B cell (primary cell): Measurements from ENCODE around the gene CFAP54. TPM values are rescaled to one million over a fixed set of nuclear protein-coding genes. Genes with fewer than 3 reads are reported as not detected.

ENCODE experiments used
- ATAC-seq: fragments of 200-7000 bp; cut with Tn5 transposase; one replicate; pipeline ENCODE4 v1.10.0; 2021; ENCODE audit warnings: low read depth, mild to moderate bottlenecking, moderate number of reproducible peaks, moderate library complexity
- CTCF ChIA-PET: fragments of 350-600 bp; sonication (Branson Sonifier 250); formaldehyde crosslinking; loops from one replicate; lab custom pipeline; 2021; ENCODE audit warnings: antibody characterized with exemption, inconsistent platforms; lab: Charles Lee
- POLR2A ChIA-PET: fragments of 350-600 bp; sonication (Branson Sonifier 250); formaldehyde crosslinking; loops from one replicate; lab custom pipeline; 2021; ENCODE audit warnings: antibody characterized with exemption; lab: Charles Lee
- DNase-seq: peaks from one replicate; pipeline ENCODE4 v3.0.0; 2013
- H2AFZ ChIP-seq: 2 replicates; pipeline ENCODE4 v1.6.1; 2012; ENCODE audit warnings: mild to moderate bottlenecking, low read depth, low read length; ENCODE audit not compliant: insufficient read depth, poor library complexity, severe bottlenecking
- H3K27ac ChIP-seq, 2 donors: 1 replicate in 1 of 2; 2 replicates in 1 of 2; pipeline ENCODE4 v1.5.1; 2012 to 2013; ENCODE audit warnings: low read length in 2 of 2, mild to moderate bottlenecking in 2 of 2, moderate library complexity in 1 of 2
- H3K27me3 ChIP-seq, 4 experiments: fragments of 200-600 bp in 1 of 4; sonication (generic) in 1 of 4; replicated peaks in 1 of 4; 1 replicate in 2 of 4; 2 replicates in 2 of 4; pipeline versions ENCODE4 v1.6.1 to v1.7.0; 2013 to 2016; ENCODE audit warnings: low read length in 3 of 4, mild to moderate bottlenecking in 2 of 4, mixed read lengths in 1 of 4, moderate library complexity in 1 of 4; ENCODE audit not compliant: insufficient read depth in 4 of 4, control insufficient read depth in 3 of 4; ENCODE audit errors: control extremely low read depth in 1 of 4
- H3K36me3 ChIP-seq, 2 experiments: replicated peaks in 1 of 2; 1 replicate in 1 of 2; 2 replicates in 1 of 2; pipeline versions ENCODE4 v1.6.1 to v1.7.1; 2013; ENCODE audit warnings: low read length in 1 of 2; ENCODE audit not compliant: insufficient read depth in 2 of 2, control insufficient read depth in 1 of 2; ENCODE audit errors: control extremely low read depth in 1 of 2, extremely low read depth in 1 of 2
- H3K4me1 ChIP-seq, 2 donors: fragments of 200-600 bp in 1 of 2; sonication (generic) in 1 of 2; 1 replicate in 1 of 2; 2 replicates in 1 of 2; pipeline versions ENCODE4 v1.5.1 to v1.6.1; 2013 to 2017; ENCODE audit warnings: low read length in 2 of 2; ENCODE audit not compliant: control insufficient read depth in 2 of 2, insufficient read depth in 2 of 2
- H3K4me2 ChIP-seq: replicated peaks from 2 replicates; pipeline ENCODE3; 2012; ENCODE audit warnings: mild to moderate bottlenecking, low read depth, low read length; ENCODE audit not compliant: poor library complexity, severe bottlenecking
- H3K4me3 ChIP-seq, 5 experiments: fragments of 200-600 bp in 1 of 5; sonication (generic) in 1 of 5; 1 replicate in 3 of 5; 2 replicates in 2 of 5; pipeline versions ENCODE4 v1.5.1 to v1.7.0; 2011 to 2016; ENCODE audit warnings: low read length in 4 of 5, mild to moderate bottlenecking in 4 of 5, low read depth in 2 of 5, control low read depth in 1 of 5, moderate library complexity in 1 of 5; ENCODE audit not compliant: insufficient read depth in 1 of 5; ENCODE audit errors: control extremely low read depth in 1 of 5, extremely low read depth in 1 of 5
- H3K79me2 ChIP-seq: fragments of 200-600 bp; sonication (generic); one replicate; pipeline ENCODE4 v1.6.0; 2016; ENCODE audit warnings: low read length; ENCODE audit not compliant: control insufficient read depth, insufficient read depth
- H3K9ac ChIP-seq: fragments of 200-600 bp; sonication (generic); 2 replicates; pipeline ENCODE4 v1.6.1; 2017; ENCODE audit warnings: mild to moderate bottlenecking, low read length, moderate library complexity
- H3K9me3 ChIP-seq, 3 donors: one replicate each; pipeline versions ENCODE4 v1.6.1 to v1.7.1; 2013; ENCODE audit warnings: low read length in 2 of 3; ENCODE audit not compliant: control insufficient read depth in 2 of 3, insufficient read depth in 1 of 3; ENCODE audit errors: control extremely low read depth in 1 of 3
- H4K20me1 ChIP-seq: 2 replicates; pipeline ENCODE4 v1.6.0; 2012; ENCODE audit warnings: mild to moderate bottlenecking, low read length; ENCODE audit not compliant: insufficient read depth, control insufficient read depth, poor library complexity, severe bottlenecking
- H3K27ac Mint-ChIP-seq: one replicate; pipeline ENCODE4 v1.8.0; 2021; ENCODE audit warnings: mixed read lengths
- H3K27me3 Mint-ChIP-seq: one replicate; pipeline ENCODE4 v1.8.0; 2021; ENCODE audit warnings: mixed read lengths
- H3K4me1 Mint-ChIP-seq: one replicate; pipeline ENCODE4 v1.8.0; 2021; ENCODE audit warnings: mixed read lengths
- H3K4me3 Mint-ChIP-seq: one replicate; pipeline ENCODE4 v1.8.0; 2021; ENCODE audit warnings: mixed read lengths
- H3K9me3 Mint-ChIP-seq: one replicate; pipeline ENCODE4 v1.8.0; 2022; ENCODE audit warnings: mixed read lengths; ENCODE audit not compliant: insufficient read depth
- CTCF ChIP-seq: fragments of 200-600 bp; IDR thresholded peaks from one replicate; pipeline ENCODE4 v1.8.0; 2022; ENCODE audit warnings: antibody characterized with exemption, mild to moderate bottlenecking
- EZH2 ChIP-seq: IDR thresholded peaks from 2 replicates; pipeline ENCODE4 v1.6.1; 2012; ENCODE audit warnings: borderline replicate concordance, low read depth, mild to moderate bottlenecking, moderate library complexity, low read length; ENCODE audit not compliant: insufficient read depth, poor library complexity, severe bottlenecking
- WGBS: methylation state at CpG from one replicate; pipeline ENCODE4 v1.1.5; 2013; ENCODE audit warnings: missing lambda C conversion rate; ENCODE audit not compliant: insufficient coverage; 5-methylcytosine and 5-hydroxymethylcytosine counted together
- intact Hi-C: fragments of 100-400 bp; cut with micrococcal nuclease; formaldehyde crosslinking; loops from one replicate; pipeline ENCODE4 v1.10.0; 2022
- polyA plus RNA-seq: library from polyadenylated mRNA; depleted of rRNA; stranded (reverse); fragments of >200 nt; gene quantifications from 2 replicates; pipeline ENCODE4 v1.2.3, GENCODE V29; 2012
- total RNA-seq, 2 donors: library from RNA; stranded (reverse); fragments of 120-200 nt in 1 of 2; gene quantifications; 1 replicate in 1 of 2; 2 replicates in 1 of 2; pipeline versions ENCODE4 v1.2.3 to v1.2.4, GENCODE V29; 2013 to 2022

CFAP54 gene
- total and polyA plus RNA-seq, 2 donors (not counting 1 experiment from before 2014, with no cell fraction given) = 0.12 to 0.76 TPM

DNA sequence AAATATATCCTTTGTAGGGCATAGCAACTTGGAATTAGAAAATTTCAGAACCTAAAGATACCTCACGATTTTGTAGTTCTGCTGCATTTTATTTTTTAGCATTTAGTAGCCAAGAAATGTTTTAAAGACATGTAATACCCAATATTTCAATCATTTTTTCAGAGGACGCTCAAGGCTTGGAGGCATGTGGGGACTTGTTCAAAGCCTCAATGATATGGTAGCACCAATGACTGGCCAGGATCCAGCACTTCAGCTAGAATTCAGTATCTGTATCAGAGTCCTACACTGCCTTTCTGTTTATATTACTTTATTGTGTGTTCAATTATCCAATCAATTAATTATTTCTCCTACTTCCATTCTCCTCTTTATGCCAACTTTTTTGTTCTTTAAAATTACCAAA, 262.8 kb downstream of the CFAP54 start:
- ChIA-PET CTCF (no interaction called here), POLR2A (no interaction called here)
- Histone ChIP-seq H3K4me1 (no peaks in the 10 kb centered on the region), H2AFZ (no peak overlapping the region), H3K4me2 (no peak overlapping the region), H3K4me3 (no peak overlapping the region), H3K27me3 (no peaks in the 10 kb centered on the region), H3K36me3 (no peaks in the 10 kb centered on the region), H3K9ac (no peak overlapping the region), H3K9me3 (no peaks in the 10 kb centered on the region), H3K27ac (no peak overlapping the region), H4K20me1 (no peaks in the 10 kb centered on the region), H3K79me2 (no peaks in the 10 kb centered on the region)
- WGBS = 56% methylated on average over 1 of the region's 2 CpGs
- Mint-ChIP-seq H3K9me3 (no peaks in the 10 kb centered on the region), H3K27me3 (peaks cover 21% of the 10 kb centered on the region), H3K4me1 (no peaks in the 10 kb centered on the region), H3K27ac (no peak overlapping the region), H3K4me3 (no peak overlapping the region)
- ATAC-seq (no peak), DNase-seq (no peak)
- intact Hi-C loops = no loop called here
- TF ChIP-seq CTCF (no peak), EZH2 (no peak)

DNA sequence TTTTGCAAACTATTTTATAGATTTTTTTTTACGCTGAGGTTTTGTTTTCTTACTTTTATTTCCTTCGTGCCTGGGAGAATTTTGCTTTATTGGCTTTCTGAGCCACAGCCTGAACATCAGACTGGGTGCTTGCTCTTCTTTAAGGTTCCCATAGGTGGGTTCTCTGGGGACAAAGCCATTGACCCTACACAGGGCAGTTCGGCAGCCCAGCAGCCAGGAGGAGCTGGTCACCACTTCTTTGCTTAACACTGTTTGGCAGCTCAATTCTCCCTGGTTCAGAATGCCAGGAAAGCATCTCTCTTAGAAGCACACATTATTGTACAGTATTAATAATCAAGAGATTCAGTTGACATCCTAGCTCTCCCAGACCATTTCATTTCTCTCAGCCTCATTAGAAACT, 276.9 kb downstream of the CFAP54 start:
- intact Hi-C loops = no loop called here
- no peaks in the 10 kb centered on the region for H3K4me1 ChIP-seq
- H3K27ac ChIP-seq = no peak overlapping the region
- ChIA-PET POLR2A (no interaction called here), CTCF (no interaction called here)
- H3K9me3 ChIP-seq = no peaks in the 10 kb centered on the region
- no peaks in the 10 kb centered on the region for H3K9me3 Mint-ChIP-seq
- no peak overlapping the region for H3K4me3 Mint-ChIP-seq
- H3K4me3 ChIP-seq = no peak overlapping the region
- H2AFZ ChIP-seq = no peak overlapping the region
- no peak overlapping the region for H3K27ac Mint-ChIP-seq
- ATAC-seq (no peak), DNase-seq (no peak)
- no peak for TF ChIP-seq EZH2
- no peak for TF ChIP-seq CTCF
- WGBS = 100% methylated on average over 2 of the region's 3 CpGs
- no peaks in the 10 kb centered on the region for H3K4me1 Mint-ChIP-seq
- no peaks in the 10 kb centered on the region for H4K20me1 ChIP-seq
- H3K4me2 ChIP-seq = no peak overlapping the region
- peaks cover 0 to 2% (median 0%) of the 10 kb centered on the region in 4 experiments for H3K27me3 ChIP-seq
- no peaks in the 10 kb centered on the region for H3K36me3 ChIP-seq
- no peak overlapping the region for H3K9ac ChIP-seq
- peaks cover 12% of the 10 kb centered on the region for H3K27me3 Mint-ChIP-seq
- H3K79me2 ChIP-seq = no peaks in the 10 kb centered on the region
